ENCODE results near the gene SLC39A3. TPM values are rescaled to one million over a fixed set of nuclear protein-coding genes. Genes with fewer than 3 reads are reported as not detected.

Gene SLC39A3
- total RNA-seq, 1 experiment from 2014 or later, result 39.1 TPM

GRCh38 chr19:2735374-2735773 is 4.4 kb downstream of the SLC39A3 start:
- H3K36me3 ChIP-seq (ENCODE audit: control insufficient read depth in 1 of 2, insufficient read depth in 2 of 2, low read length in 2 of 2), result peaks cover 3 to 17% of the 10 kb centered on the region in 2 experiments
- no peaks in the 10 kb centered on the region for H3K9me2 ChIP-seq (ENCODE audit: insufficient read depth)
- POLR2A ChIA-PET, result no interaction called here
- ATAC-seq (no peak), DNase-seq (ENCODE audit: low read depth, low spot score) (no peak)
- intact Hi-C loops (cut with micrococcal nuclease), result no loop called here
- no TSS peak for BruUV-seq (replicated peaks)
- no peak overlapping the region for H3K4me2 ChIP-seq (ENCODE audit: low read length)
- RAD21 ChIA-PET (ENCODE audit: low non-redundant PET in 1 of 2, low total read pairs in 2 of 2, uncharacterized antibody in 2 of 2, unreplicated experiment in 2 of 2), result no interaction called here
- H4K20me1 ChIP-seq (ENCODE audit: insufficient read depth), result no peaks in the 10 kb centered on the region
- peaks cover 0 to 3% of the 10 kb centered on the region in 2 experiments; a peak in 1 of 4 replicates for H3K4me1 ChIP-seq (ENCODE audit: control insufficient read depth in 1 of 2, insufficient read depth in 2 of 2, low read length in 2 of 2)
- no peaks in the 10 kb centered on the region for H3K27me3 ChIP-seq (ENCODE audit: insufficient read depth, low read length)
- H3K9ac ChIP-seq (ENCODE audit: low read length), result no peak overlapping the region
- no peak for TF ChIP-seq EGR1 (IDR thresholded peaks at IDR 0.05; ENCODE audit: low read depth)
- no peak for TF ChIP-seq SRF (IDR thresholded peaks at IDR 0.05; ENCODE audit: low read depth)
- TF ChIP-seq ATF3 (IDR thresholded peaks at IDR 0.05), result no peak
- no peak for TF ChIP-seq POLR2AphosphoS5 (IDR thresholded peaks at IDR 0.05; ENCODE audit: low read depth, low read length)
- H2AFZ ChIP-seq (ENCODE audit: low read depth, low read length, poor library complexity, severe bottlenecking), result no peak overlapping the region
- CTCF ChIA-PET, result no interaction called here
- H3K4me3 ChIP-seq (replicated peaks in 1 of 2; ENCODE audit: low read depth in 1 of 2, low read length in 2 of 2), result no peak overlapping the region
- peaks cover 21% of the 10 kb centered on the region for H3K79me2 ChIP-seq (ENCODE audit: insufficient read depth, low read length)
- no peak overlapping the region for H3K27ac ChIP-seq (ENCODE audit: low read depth, low read length)
- peaks cover 0 to 6% of the 10 kb centered on the region in 2 experiments; a peak in 1 of 4 replicates for H3K9me3 ChIP-seq (ENCODE audit: control insufficient read depth in 1 of 2, insufficient read depth in 1 of 2, low read depth in 1 of 2, low read length in 2 of 2)

- Histone ChIP-seq H3K9me3 (ENCODE audit: control insufficient read depth in 1 of 2, insufficient read depth in 1 of 2, low read depth in 1 of 2, low read length in 2 of 2) (peaks cover 0 to 6% of the 10 kb centered on the region in 2 experiments; a peak in 1 of 4 replicates), H3K4me3 (replicated peaks in 1 of 2; ENCODE audit: low read depth in 1 of 2, low read length in 2 of 2) (no peak overlapping the region), H3K36me3 (ENCODE audit: control insufficient read depth in 1 of 2, insufficient read depth in 2 of 2, low read length in 2 of 2) (peaks cover 3 to 17% of the 10 kb centered on the region in 2 experiments), H3K4me1 (ENCODE audit: control insufficient read depth in 1 of 2, insufficient read depth in 2 of 2, low read length in 2 of 2) (peaks cover 0 to 3% of the 10 kb centered on the region in 2 experiments; a peak in 1 of 4 replicates), H3K27ac (ENCODE audit: low read depth, low read length) (no peak overlapping the region; the same call in 1 of the 2 replicates), H4K20me1 (ENCODE audit: insufficient read depth) (no peaks in the 10 kb centered on the region), H3K79me2 (ENCODE audit: insufficient read depth, low read length) (peaks cover 21% of the 10 kb centered on the region), H3K4me2 (ENCODE audit: low read length) (no peak overlapping the region), H3K9me2 (ENCODE audit: insufficient read depth) (no peaks in the 10 kb centered on the region), H3K9ac (ENCODE audit: low read length) (no peak overlapping the region), H2AFZ (ENCODE audit: low read depth, low read length, poor library complexity, severe bottlenecking) (no peak overlapping the region), H3K27me3 (ENCODE audit: insufficient read depth, low read length) (no peaks in the 10 kb centered on the region)
- CTCF ChIA-PET, result no interaction called here
- ATAC-seq, result no peak
- intact Hi-C loops (cut with micrococcal nuclease), result no loop called here
- RAD21 ChIA-PET (ENCODE audit: low non-redundant PET in 1 of 2, low total read pairs in 2 of 2, uncharacterized antibody in 2 of 2, unreplicated experiment in 2 of 2), result no interaction called here
- no peak for DNase-seq (ENCODE audit: low read depth, low spot score)
- POLR2A ChIA-PET, result no interaction called here
- BruUV-seq (replicated peaks), result no TSS peak
- TF ChIP-seq EZH2 (IDR thresholded peaks at IDR 0.05) (no peak), CEBPB (IDR thresholded peaks at IDR 0.05; ENCODE audit: low read depth) (no peak), FOSL1 (IDR thresholded peaks at IDR 0.05; ENCODE audit: low read depth) (no peak), TCF7L2 (IDR thresholded peaks at IDR 0.05; ENCODE audit: borderline replicate concordance, extremely low read depth, insufficient read depth, insufficient read length) (no peak), SRF (IDR thresholded peaks at IDR 0.05; ENCODE audit: low read depth) (no peak), ATF3 (IDR thresholded peaks at IDR 0.05) (no peak), CBX3 (IDR thresholded peaks at IDR 0.05; ENCODE audit: low read depth) (no peak), JUND (IDR thresholded peaks at IDR 0.05) (no peak), EZH2phosphoT487 (IDR thresholded peaks at IDR 0.05; ENCODE audit: borderline replicate concordance) (no peak), POLR2AphosphoS5 (IDR thresholded peaks at IDR 0.05; ENCODE audit: low read depth, low read length) (no peak), SIN3A (IDR thresholded peaks at IDR 0.05; ENCODE audit: low read depth) (no peak), CTCF (IDR thresholded peaks at IDR 0.05 in 2 of 3, conservative IDR thresholded peaks at IDR 0.05 in 1 of 3; ENCODE audit: borderline replicate concordance in 1 of 3, insufficient read depth in 1 of 3, low read depth in 2 of 3, low read length in 2 of 3) (no peak), POLR2A (IDR thresholded peaks at IDR 0.05; ENCODE audit: borderline replicate concordance, extremely low read depth, insufficient read depth, insufficient read length) (no peak), ZNF274 (IDR thresholded peaks at IDR 0.05; ENCODE audit: low read depth, low read length) (no peak), EGR1 (IDR thresholded peaks at IDR 0.05; ENCODE audit: low read depth) (no peak)
These were observed 5.1 kb downstream of the SLC39A3 start for GRCh38 chr19:2734589-2735288.

All from HCT116 (cell line).